HG02852 (cell line): Measurements from ENCODE around the gene AP1S1.
"Not testable (repeated sequence)": the region's sequence is repeated elsewhere in the genome, so short reads cannot be mapped to it uniquely, and the experiment has no call there.

Experiments used
- ATAC-seq: cut with Tn5 transposase; IDR thresholded peaks from one replicate; pipeline ENCODE4 v1.9.1; 2021; ENCODE audit warnings: mild to moderate bottlenecking, moderate library complexity; ENCODE audit not compliant: unreplicated experiment

AP1S1 gene

GRCh38 chr7:101124376-101125056, 29.8 kb upstream of the AP1S1 start:
- ATAC-seq = no peak

GRCh38 chr7:101125989-101126650, 28.2 kb upstream of the AP1S1 start:
- ATAC-seq = no peak

DNA sequence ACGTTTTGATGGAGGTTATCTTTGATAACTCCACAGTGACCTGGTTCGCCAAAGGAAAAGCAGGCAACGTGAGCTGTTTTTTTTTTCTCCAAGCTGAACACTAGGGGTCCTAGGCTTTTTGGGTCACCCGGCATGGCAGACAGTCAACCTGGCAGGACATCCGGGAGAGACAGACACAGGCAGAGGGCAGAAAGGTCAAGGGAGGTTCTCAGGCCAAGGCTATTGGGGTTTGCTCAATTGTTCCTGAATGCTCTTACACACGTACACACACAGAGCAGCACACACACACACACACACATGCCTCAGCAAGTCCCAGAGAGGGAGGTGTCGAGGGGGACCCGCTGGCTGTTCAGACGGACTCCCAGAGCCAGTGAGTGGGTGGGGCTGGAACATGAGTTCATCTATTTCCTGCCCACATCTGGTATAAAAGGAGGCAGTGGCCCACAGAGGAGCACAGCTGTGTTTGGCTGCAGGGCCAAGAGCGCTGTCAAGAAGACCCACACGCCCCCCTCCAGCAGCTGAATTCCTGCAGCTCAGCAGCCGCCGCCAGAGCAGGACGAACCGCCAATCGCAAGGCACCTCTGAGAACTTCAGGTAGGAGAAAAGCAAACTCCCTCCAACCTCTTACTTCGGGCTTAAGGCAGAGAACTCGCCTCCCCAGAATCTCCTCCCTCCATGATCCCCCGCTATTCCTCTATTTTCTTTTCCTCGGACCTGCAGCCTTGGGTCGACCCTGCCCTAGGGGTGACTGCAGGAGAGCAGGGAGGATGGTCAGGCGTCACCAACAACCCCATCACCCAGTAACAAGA, 27.4 kb upstream of the AP1S1 start, which contains the start of gene SERPINE1:
Gene SERPINE1 (plus strand): TSS at position 454 of the 809 bp plus-strand sequence. CDS start 1,290 bp downstream, outside the sequence.
- peak; percentile 52 for ATAC-seq

- ATAC-seq = no peak
Measured at GRCh38 chr7:101127460-101128039, 26.7 kb upstream of the AP1S1 start.

- no peak for ATAC-seq
Measured at GRCh38 chr7:101128040-101128834, 26.0 kb upstream of the AP1S1 start.

DNA sequence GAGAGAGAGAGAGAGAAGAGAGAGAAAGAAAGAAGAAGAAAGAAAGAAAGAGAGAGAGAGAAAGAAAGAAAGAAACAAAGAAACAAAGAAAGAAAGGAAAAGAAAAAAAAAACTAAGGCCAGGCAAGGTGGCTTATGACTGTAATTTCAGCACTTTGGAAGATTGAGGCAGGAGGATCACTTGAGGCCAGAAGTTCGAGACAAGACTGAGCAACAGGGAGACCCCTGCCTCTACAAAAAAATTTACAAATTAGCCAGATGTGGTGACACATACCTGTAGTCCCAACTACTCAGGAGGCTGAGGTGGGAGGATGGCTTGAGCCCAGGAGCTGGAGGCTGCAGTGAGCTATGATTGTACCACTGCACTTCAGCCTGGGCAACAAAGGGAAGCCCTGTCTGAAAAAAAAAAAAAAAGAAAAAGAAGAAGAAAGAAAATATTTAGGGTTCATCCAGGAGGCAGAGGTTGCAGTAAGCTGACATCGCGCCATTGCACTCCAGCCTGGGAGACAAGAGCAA, 24.6 kb upstream of the AP1S1 start:
- no peak for ATAC-seq

- not testable (repeated sequence) for ATAC-seq
Measured at GRCh38 chr7:101132626-101133600, 21.4 kb upstream of the AP1S1 start.

DNA sequence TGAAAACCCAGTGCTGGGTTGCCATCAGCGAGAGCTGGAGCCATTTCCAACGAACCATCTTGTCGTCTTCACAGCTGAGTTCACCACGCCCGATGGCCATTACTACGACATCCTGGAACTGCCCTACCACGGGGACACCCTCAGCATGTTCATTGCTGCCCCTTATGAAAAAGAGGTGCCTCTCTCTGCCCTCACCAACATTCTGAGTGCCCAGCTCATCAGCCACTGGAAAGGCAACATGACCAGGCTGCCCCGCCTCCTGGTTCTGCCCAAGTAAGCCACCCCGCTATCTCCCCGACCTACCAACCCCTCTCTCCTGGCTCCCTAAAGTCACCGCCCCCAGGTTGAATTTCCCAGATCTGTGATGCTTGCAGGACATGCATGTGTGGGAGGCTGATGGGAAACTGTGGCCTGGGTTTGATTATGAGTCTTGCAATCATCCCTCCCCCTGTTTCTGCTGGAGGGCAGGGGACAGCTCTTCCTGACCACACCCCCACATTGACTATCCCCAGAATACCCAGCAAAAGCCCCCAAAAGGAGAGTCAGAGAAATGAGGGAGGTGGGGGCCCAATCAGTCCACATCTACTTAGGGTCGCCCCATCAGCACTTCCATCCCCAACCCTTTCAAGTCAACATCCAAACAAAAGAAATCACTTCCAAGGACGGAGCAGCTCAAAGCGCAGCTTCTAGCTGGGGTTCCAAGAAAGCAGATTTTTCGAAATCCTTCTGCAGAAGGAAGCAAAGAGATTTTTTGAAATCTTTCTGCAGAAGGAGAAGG, 20.5 kb upstream of the AP1S1 start:
- no peak for ATAC-seq

- ATAC-seq = no peak
Measured at GRCh38 chr7:101134399-101134980, 19.8 kb upstream of the AP1S1 start.

- ATAC-seq = no peak
Measured at GRCh38 chr7:101137651-101138212, 16.5 kb upstream of the AP1S1 start.

DNA sequence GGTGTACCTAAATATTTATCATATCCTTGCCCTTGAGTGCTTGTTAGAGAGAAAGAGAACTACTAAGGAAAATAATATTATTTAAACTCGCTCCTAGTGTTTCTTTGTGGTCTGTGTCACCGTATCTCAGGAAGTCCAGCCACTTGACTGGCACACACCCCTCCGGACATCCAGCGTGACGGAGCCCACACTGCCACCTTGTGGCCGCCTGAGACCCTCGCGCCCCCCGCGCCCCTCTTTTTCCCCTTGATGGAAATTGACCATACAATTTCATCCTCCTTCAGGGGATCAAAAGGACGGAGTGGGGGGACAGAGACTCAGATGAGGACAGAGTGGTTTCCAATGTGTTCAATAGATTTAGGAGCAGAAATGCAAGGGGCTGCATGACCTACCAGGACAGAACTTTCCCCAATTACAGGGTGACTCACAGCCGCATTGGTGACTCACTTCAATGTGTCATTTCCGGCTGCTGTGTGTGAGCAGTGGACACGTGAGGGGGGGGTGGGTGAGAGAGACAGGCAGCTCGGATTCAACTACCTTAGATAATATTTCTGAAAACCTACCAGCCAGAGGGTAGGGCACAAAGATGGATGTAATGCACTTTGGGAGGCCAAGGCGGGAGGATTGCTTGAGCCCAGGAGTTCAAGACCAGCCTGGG, 15.9 kb upstream of the AP1S1 start:
- peak; percentile 62 for ATAC-seq

GRCh38 chr7:101140339-101140699, 14.0 kb upstream of the AP1S1 start:
- no peak for ATAC-seq

GRCh38 chr7:101140746-101141382, 13.4 kb upstream of the AP1S1 start:
- no peak for ATAC-seq

DNA sequence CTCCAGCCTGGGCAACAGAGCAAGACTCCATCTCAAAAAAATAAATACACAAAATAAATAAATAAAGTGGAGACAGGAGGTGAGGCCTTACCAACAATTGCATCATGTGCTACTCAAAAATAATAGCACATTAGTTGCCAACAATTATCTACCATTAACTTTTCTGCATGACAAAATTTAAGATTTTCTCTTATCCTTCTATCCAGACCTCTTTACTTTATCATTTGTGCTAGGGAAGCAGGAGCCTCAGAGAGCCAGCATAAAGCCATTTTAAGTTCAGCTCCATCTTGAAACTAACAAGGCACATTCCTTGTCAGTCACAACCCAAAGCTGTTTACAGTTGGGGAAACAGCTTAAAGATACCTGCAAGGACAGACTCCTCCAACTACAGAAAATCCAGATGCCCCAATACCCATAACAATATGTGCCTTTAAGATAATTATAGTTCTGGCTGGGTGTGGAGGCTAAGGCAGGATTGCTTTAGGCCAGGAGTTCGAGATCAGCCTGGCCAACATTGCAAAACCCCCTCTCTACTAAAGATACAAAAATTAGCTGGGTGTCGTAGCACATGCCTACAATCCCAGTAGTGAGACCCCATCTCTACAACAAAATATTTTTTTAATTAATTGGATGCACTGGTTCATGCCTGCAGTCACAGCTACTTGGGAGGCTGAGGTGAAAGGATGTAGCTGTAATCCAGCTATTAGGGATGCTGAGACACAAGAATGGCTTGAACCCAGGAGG, 2.2 kb upstream of the AP1S1 start:
- no peak for ATAC-seq

GRCh38 chr7:101154693-101155102, 422 bp downstream of the AP1S1 start:
- peak; percentile 32 for ATAC-seq

- ATAC-seq = no peak
Measured at GRCh38 chr7:101155303-101155702, 1.0 kb downstream of the AP1S1 start.
